Epidermal melanocyte (primary cell): ENCODE results near the gene B3GLCT.

Source experiments
- DNase-seq: peaks from one replicate; pipeline ENCODE4 v3.0.0; 2011; ENCODE audit warnings: low spot score; ENCODE audit not compliant: insufficient read length

B3GLCT gene

DNA sequence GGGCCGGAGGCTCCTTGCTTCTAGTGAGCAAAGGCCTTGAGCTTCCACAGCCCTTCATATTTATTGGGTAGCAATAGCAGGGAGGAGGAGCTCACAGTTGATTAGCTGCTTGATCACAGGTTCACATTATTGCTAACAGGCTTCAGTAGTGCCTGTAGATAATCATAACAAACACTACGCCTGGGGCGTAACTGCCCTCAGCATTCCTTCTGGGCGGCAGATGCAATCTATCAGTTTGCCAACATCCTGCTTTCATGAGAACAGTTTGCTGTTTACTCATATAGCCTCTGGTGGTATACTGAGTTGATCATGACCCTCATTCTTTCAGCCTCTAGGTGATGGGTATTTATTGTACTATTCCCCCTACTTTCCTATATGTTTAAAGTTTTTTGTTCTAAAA is 149.4 kb downstream of the B3GLCT start:
- no peak for DNase-seq

DNA sequence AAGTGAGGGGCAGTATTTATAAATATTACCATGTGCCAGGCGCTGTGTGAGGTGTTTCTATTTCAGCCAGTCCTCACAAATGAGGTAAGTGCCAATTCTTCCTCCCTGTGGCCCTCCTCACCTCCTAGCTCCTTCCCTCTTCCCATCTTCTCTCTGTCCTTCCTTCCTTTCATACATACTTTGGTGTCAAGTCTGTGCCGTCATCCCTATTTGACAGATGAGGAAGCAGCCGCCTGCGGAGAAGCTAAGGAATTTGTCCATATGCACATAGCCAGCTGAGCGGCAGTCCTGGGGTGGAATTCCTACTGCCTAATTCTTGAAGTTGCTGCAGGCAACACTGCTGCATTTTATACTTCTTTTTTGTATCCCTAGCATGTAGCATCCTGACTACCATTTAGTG is 150.8 kb downstream of the B3GLCT start:
- DNase-seq, result no peak

- no peak for DNase-seq
These were observed 151.6 kb downstream of the B3GLCT start for GRCh38 chr13:31351376-31351775.

DNA sequence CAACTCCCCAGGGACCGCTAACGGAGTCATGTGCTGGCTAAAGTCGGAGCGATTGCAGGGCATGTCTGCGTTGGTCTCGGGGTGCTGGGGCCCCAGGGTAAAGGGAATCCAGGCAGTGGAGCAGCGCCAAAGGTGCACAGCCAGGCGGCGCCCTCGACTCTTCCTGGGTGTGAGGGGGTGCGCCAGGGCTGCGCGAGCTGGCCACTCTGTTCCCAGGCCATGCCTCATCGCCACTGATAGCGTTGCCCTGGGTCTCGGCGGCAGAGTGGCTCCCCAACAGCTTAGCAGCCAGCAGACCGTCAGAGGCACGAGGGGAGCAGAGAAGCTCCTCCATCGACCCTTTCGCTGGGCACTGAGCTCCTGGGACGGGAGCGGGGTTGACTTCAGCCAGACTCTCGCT is 152.7 kb downstream of the B3GLCT start:
- no peak for DNase-seq

- no peak for DNase-seq
These were observed 155.2 kb downstream of the B3GLCT start for GRCh38 chr13:31355001-31355400.

- no peak for DNase-seq
These were observed 157.2 kb downstream of the B3GLCT start for GRCh38 chr13:31356991-31357390.

GRCh38 chr13:31357581-31357980 is 157.8 kb downstream of the B3GLCT start:
- no peak for DNase-seq

DNA sequence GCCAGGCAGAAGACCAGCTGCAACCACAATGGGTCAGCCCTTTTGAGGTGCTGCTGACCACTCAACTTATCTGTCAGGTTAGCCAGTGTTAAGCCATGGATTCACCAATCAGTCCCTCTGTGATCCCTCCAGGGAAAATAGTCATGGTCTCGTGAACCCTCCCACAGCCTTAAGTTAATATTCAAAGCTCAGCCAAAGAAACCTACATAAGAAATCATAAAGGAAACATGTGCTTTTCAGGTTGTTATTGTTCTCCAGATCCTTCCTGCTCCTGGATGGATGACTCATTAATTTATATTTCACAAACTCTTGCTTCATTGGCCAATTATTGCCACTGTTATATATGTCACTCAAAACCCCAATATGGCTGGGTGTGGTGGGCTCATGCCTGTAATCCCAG is 161.9 kb downstream of the B3GLCT start:
- DNase-seq, result no peak

DNA sequence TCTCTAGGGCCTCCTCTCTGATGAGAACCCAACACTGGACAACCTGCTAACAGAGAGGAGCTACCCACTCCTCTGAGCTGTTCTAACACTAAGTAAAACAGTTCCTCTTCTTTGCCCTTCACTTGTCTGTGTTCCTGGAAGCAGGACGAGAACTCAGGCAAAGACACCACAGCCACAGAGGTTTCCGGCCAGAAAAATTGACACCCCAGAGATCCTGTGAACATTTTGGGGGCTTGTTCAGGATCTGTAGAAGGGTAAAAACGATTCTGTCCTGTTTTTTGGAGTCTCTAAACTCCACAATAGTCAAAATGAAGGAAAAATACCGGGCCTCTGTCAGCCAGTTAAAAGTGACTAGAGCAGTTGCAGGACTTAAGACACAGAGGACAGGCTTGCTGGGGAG is 165.9 kb downstream of the B3GLCT start:
- no peak for DNase-seq

DNA sequence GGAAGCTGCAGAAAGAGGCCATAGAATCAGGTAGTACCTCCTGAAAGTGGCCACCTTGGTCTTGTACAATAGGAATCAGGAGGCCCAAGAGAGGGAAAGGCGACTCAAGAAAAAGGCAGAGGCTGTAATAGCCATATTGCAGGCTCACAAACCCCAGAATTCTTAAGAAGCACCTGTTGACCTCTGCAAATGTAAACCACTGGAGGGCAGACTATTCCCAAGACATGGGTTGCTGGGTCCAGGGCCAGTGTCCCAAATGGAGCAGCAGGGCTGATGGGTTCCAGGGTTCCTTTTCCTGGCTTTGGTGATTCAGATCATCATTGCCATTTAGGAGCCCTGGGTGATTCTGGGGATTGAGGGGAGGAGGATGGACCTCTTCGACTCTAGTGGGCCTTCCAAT is 167.6 kb downstream of the B3GLCT start:
- no peak for DNase-seq

- no peak for DNase-seq
These were observed 169.4 kb downstream of the B3GLCT start for GRCh38 chr13:31369213-31369612.

DNA sequence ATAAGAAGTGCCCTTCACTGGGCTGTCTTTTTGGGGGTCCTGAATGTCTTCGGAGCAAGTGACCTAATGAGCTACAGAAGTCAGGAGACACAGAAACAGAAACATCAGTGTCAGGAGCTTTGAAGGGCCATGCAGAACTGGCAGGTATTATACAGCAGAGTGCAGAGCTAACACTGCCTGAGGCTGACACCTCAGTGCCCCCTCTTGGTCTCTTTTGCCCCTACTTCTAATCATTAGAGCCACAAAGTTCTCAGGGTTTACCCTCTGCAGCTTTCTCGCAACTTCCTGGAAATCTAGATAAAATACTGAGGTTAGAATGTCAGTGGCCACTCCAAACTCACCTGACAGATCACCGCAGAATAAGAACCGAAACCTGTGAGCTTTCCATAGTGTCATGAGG is 172.7 kb downstream of the B3GLCT start:
- DNase-seq, result no peak

- no peak for DNase-seq
These were observed 174.9 kb downstream of the B3GLCT start for GRCh38 chr13:31374682-31375081.

- DNase-seq, result no peak
These were observed 178.2 kb downstream of the B3GLCT start for GRCh38 chr13:31377946-31378345.

- DNase-seq, result no peak
These were observed 180.9 kb downstream of the B3GLCT start for GRCh38 chr13:31380715-31381114.
